ENCODE measurements around the gene RAPGEF6.

RAPGEF6 gene

GRCh38 chr5:131611064-131611381, 24.0 kb downstream of the RAPGEF6 start:
- no peaks in the 10 kb centered on the region for H3K36me3 ChIP-seq (ENCODE audit: control insufficient read depth in 1 of 2, insufficient read depth in 2 of 2, low read length in 2 of 2)
- H3K9ac ChIP-seq (ENCODE audit: low read depth in 1 of 2, low read length in 2 of 2) = no peak overlapping the region
- H3K9me3 ChIP-seq (ENCODE audit: control insufficient read depth in 1 of 2, low read length in 2 of 2) = no peaks in the 10 kb centered on the region
- no peak overlapping the region for H3K4me3 ChIP-seq (ENCODE audit: low read depth in 1 of 2, low read length in 2 of 2)
- no peaks in the 10 kb centered on the region for H3K27me3 ChIP-seq (ENCODE audit: control insufficient read depth in 1 of 2, insufficient read depth in 2 of 2, low read length in 2 of 2)
- H3K4me1 ChIP-seq (ENCODE audit: control insufficient read depth in 1 of 2, insufficient read depth in 2 of 2, low read length in 2 of 2) = peaks cover 0 to 3% of the 10 kb centered on the region in 2 donors
- H3K27ac ChIP-seq (ENCODE audit: low read depth, low read length) = no peak overlapping the region

GRCh38 chr5:131610198-131611063, 24.6 kb downstream of the RAPGEF6 start:
- H3K4me1 ChIP-seq (ENCODE audit: control insufficient read depth in 1 of 2, insufficient read depth in 2 of 2, low read length in 2 of 2) = peaks cover 0 to 3% of the 10 kb centered on the region in 2 donors
- H3K27ac ChIP-seq (ENCODE audit: low read depth, low read length) = no peak overlapping the region
- no peaks in the 10 kb centered on the region for H3K9me3 ChIP-seq (ENCODE audit: control insufficient read depth in 1 of 2, low read length in 2 of 2)
- H3K4me3 ChIP-seq (ENCODE audit: low read depth in 1 of 2, low read length in 2 of 2) = no peak overlapping the region
- H3K27me3 ChIP-seq (ENCODE audit: control insufficient read depth in 1 of 2, insufficient read depth in 2 of 2, low read length in 2 of 2) = no peaks in the 10 kb centered on the region
- no peak overlapping the region for H3K9ac ChIP-seq (ENCODE audit: low read depth in 1 of 2, low read length in 2 of 2)
- H3K36me3 ChIP-seq (ENCODE audit: control insufficient read depth in 1 of 2, insufficient read depth in 2 of 2, low read length in 2 of 2) = no peaks in the 10 kb centered on the region

GRCh38 chr5:131609774-131610173, 25.3 kb downstream of the RAPGEF6 start:
- H3K4me3 ChIP-seq (ENCODE audit: low read depth in 1 of 2, low read length in 2 of 2) = no peak overlapping the region
- H3K36me3 ChIP-seq (ENCODE audit: control insufficient read depth in 1 of 2, insufficient read depth in 2 of 2, low read length in 2 of 2) = no peaks in the 10 kb centered on the region
- H3K27ac ChIP-seq (ENCODE audit: low read depth, low read length) = no peak overlapping the region
- peaks cover 0 to 3% of the 10 kb centered on the region in 2 donors for H3K4me1 ChIP-seq (ENCODE audit: control insufficient read depth in 1 of 2, insufficient read depth in 2 of 2, low read length in 2 of 2)
- no peaks in the 10 kb centered on the region for H3K27me3 ChIP-seq (ENCODE audit: control insufficient read depth in 1 of 2, insufficient read depth in 2 of 2, low read length in 2 of 2)
- H3K9me3 ChIP-seq (ENCODE audit: control insufficient read depth in 1 of 2, low read length in 2 of 2) = no peaks in the 10 kb centered on the region
- no peak overlapping the region for H3K9ac ChIP-seq (ENCODE audit: low read depth in 1 of 2, low read length in 2 of 2)

- H3K9me3 ChIP-seq (ENCODE audit: control insufficient read depth in 1 of 2, low read length in 2 of 2) = no peaks in the 10 kb centered on the region
- no peaks in the 10 kb centered on the region for H3K27me3 ChIP-seq (ENCODE audit: control insufficient read depth in 1 of 2, insufficient read depth in 2 of 2, low read length in 2 of 2)
- H3K27ac ChIP-seq (ENCODE audit: low read depth, low read length) = no peak overlapping the region
- no peak overlapping the region for H3K9ac ChIP-seq (ENCODE audit: low read depth in 1 of 2, low read length in 2 of 2)
- no peak overlapping the region for H3K4me3 ChIP-seq (ENCODE audit: low read depth in 1 of 2, low read length in 2 of 2)
- H3K36me3 ChIP-seq (ENCODE audit: control insufficient read depth in 1 of 2, insufficient read depth in 2 of 2, low read length in 2 of 2) = no peaks in the 10 kb centered on the region
- peaks cover 0 to 3% of the 10 kb centered on the region in 2 donors for H3K4me1 ChIP-seq (ENCODE audit: control insufficient read depth in 1 of 2, insufficient read depth in 2 of 2, low read length in 2 of 2)
Observed at GRCh38 chr5:131608597-131608996, 26.4 kb downstream of the RAPGEF6 start.

- Histone ChIP-seq H3K27ac (ENCODE audit: low read depth, low read length) (no peak overlapping the region), H3K9me3 (ENCODE audit: control insufficient read depth in 1 of 2, low read length in 2 of 2) (no peaks in the 10 kb centered on the region), H3K4me3 (ENCODE audit: low read depth in 1 of 2, low read length in 2 of 2) (no peak overlapping the region), H3K36me3 (ENCODE audit: control insufficient read depth in 1 of 2, insufficient read depth in 2 of 2, low read length in 2 of 2) (no peaks in the 10 kb centered on the region), H3K9ac (ENCODE audit: low read depth in 1 of 2, low read length in 2 of 2) (no peak overlapping the region), H3K27me3 (ENCODE audit: control insufficient read depth in 1 of 2, insufficient read depth in 2 of 2, low read length in 2 of 2) (no peaks in the 10 kb centered on the region), H3K4me1 (ENCODE audit: control insufficient read depth in 1 of 2, insufficient read depth in 2 of 2, low read length in 2 of 2) (peaks cover 0 to 3% of the 10 kb centered on the region in 2 donors)
Observed at GRCh38 chr5:131607903-131608540, 27.0 kb downstream of the RAPGEF6 start.

- Histone ChIP-seq H3K4me3 (ENCODE audit: low read depth in 1 of 2, low read length in 2 of 2) (no peak overlapping the region), H3K9ac (ENCODE audit: low read depth in 1 of 2, low read length in 2 of 2) (no peak overlapping the region), H3K4me1 (ENCODE audit: control insufficient read depth in 1 of 2, insufficient read depth in 2 of 2, low read length in 2 of 2) (peaks cover 0 to 3% of the 10 kb centered on the region in 2 donors)
Observed at GRCh38 chr5:131607418-131607817, 27.6 kb downstream of the RAPGEF6 start.

GRCh38 chr5:131605086-131605485, 29.9 kb downstream of the RAPGEF6 start:
- no peaks in the 10 kb centered on the region for H3K27me3 ChIP-seq (ENCODE audit: control insufficient read depth in 1 of 2, insufficient read depth in 2 of 2, low read length in 2 of 2)
- no peaks in the 10 kb centered on the region for H3K9me3 ChIP-seq (ENCODE audit: control insufficient read depth in 1 of 2, low read length in 2 of 2)
- no peak overlapping the region for H3K4me3 ChIP-seq (ENCODE audit: low read depth in 1 of 2, low read length in 2 of 2)
- H3K9ac ChIP-seq (ENCODE audit: low read depth in 1 of 2, low read length in 2 of 2) = no peak overlapping the region
- H3K27ac ChIP-seq (ENCODE audit: low read depth, low read length) = no peak overlapping the region
- peaks cover 0 to 9% of the 10 kb centered on the region in 2 donors for H3K36me3 ChIP-seq (ENCODE audit: control insufficient read depth in 1 of 2, insufficient read depth in 2 of 2, low read length in 2 of 2)
- no peaks in the 10 kb centered on the region for H3K4me1 ChIP-seq (ENCODE audit: control insufficient read depth in 1 of 2, insufficient read depth in 2 of 2, low read length in 2 of 2)

More at GRCh38 chr5:131607418-131607817, 27.6 kb downstream of the RAPGEF6 start:
- Histone ChIP-seq H3K27ac (ENCODE audit: low read depth, low read length) (no peak overlapping the region), H3K36me3 (ENCODE audit: control insufficient read depth in 1 of 2, insufficient read depth in 2 of 2, low read length in 2 of 2) (peaks cover 0 to 2% of the 10 kb centered on the region in 2 donors), H3K9me3 (ENCODE audit: control insufficient read depth in 1 of 2, low read length in 2 of 2) (no peaks in the 10 kb centered on the region), H3K27me3 (ENCODE audit: control insufficient read depth in 1 of 2, insufficient read depth in 2 of 2, low read length in 2 of 2) (no peaks in the 10 kb centered on the region)

GRCh38 chr5:131595088-131596033, 39.7 kb downstream of the RAPGEF6 start:
- H3K36me3 ChIP-seq (ENCODE audit: control insufficient read depth in 1 of 2, insufficient read depth in 2 of 2, low read length in 2 of 2) = no peaks in the 10 kb centered on the region
- H3K27me3 ChIP-seq (ENCODE audit: control insufficient read depth in 1 of 2, insufficient read depth in 2 of 2, low read length in 2 of 2) = no peaks in the 10 kb centered on the region
- H3K4me3 ChIP-seq (ENCODE audit: low read depth in 1 of 2, low read length in 2 of 2) = no peak overlapping the region
- no peak overlapping the region for H3K9ac ChIP-seq (ENCODE audit: low read depth in 1 of 2, low read length in 2 of 2)
- no peak overlapping the region for H3K27ac ChIP-seq (ENCODE audit: low read depth, low read length)
- H3K4me1 ChIP-seq (ENCODE audit: control insufficient read depth in 1 of 2, insufficient read depth in 2 of 2, low read length in 2 of 2) = peaks cover 7 to 10% of the 10 kb centered on the region in 2 donors
- H3K9me3 ChIP-seq (ENCODE audit: control insufficient read depth in 1 of 2, low read length in 2 of 2) = no peaks in the 10 kb centered on the region

GRCh38 chr5:131593921-131594320, 41.1 kb downstream of the RAPGEF6 start:
- H3K9ac ChIP-seq (ENCODE audit: low read depth in 1 of 2, low read length in 2 of 2) = no peak overlapping the region
- no peaks in the 10 kb centered on the region for H3K36me3 ChIP-seq (ENCODE audit: control insufficient read depth in 1 of 2, insufficient read depth in 2 of 2, low read length in 2 of 2)
- H3K27ac ChIP-seq (ENCODE audit: low read depth, low read length) = no peak overlapping the region
- no peak overlapping the region for H3K4me3 ChIP-seq (ENCODE audit: low read depth in 1 of 2, low read length in 2 of 2)
- no peaks in the 10 kb centered on the region for H3K9me3 ChIP-seq (ENCODE audit: control insufficient read depth in 1 of 2, low read length in 2 of 2)
- H3K4me1 ChIP-seq (ENCODE audit: control insufficient read depth in 1 of 2, insufficient read depth in 2 of 2, low read length in 2 of 2) = peaks cover 10 to 12% of the 10 kb centered on the region in 2 donors
- no peaks in the 10 kb centered on the region for H3K27me3 ChIP-seq (ENCODE audit: control insufficient read depth in 1 of 2, insufficient read depth in 2 of 2, low read length in 2 of 2)
